HG02798 (cell line): ENCODE results near the gene WIPI1.
"Not testable (repeated sequence)": the region's sequence is repeated elsewhere in the genome, so short reads cannot be mapped to it uniquely, and the experiment has no call there.

Source experiments
- ATAC-seq: cut with Tn5 transposase; IDR thresholded peaks from one replicate; pipeline ENCODE4 v1.9.1; 2021; ENCODE audit warnings: mild to moderate bottlenecking; ENCODE audit not compliant: unreplicated experiment, poor library complexity

Gene WIPI1, protein sequence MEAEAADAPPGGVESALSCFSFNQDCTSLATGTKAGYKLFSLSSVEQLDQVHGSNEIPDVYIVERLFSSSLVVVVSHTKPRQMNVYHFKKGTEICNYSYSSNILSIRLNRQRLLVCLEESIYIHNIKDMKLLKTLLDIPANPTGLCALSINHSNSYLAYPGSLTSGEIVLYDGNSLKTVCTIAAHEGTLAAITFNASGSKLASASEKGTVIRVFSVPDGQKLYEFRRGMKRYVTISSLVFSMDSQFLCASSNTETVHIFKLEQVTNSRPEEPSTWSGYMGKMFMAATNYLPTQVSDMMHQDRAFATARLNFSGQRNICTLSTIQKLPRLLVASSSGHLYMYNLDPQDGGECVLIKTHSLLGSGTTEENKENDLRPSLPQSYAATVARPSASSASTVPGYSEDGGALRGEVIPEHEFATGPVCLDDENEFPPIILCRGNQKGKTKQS

DNA sequence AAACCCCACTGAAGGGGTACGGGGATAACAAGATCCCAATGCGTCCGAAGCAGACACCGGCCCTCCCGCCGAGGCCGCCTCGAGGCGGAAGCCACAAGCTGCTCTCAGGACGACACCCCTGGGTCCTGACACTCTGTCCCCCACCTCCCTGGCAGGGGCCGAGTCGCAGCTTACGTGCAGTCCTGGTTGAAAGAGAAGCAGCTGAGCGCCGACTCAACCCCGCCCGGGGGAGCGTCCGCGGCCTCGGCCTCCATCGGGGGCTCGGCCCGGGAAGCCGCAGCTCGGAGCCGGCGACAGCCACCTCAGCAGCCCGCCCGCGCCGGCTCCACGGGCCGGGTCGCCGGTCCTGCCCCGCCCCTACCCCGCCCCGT lies at the start of gene WIPI1:
TSS of gene WIPI1 (minus strand) at position 329 of the 371 bp plus-strand sequence. CDS start at position 254, 75 bp downstream.
- ATAC-seq: peak; percentile 20

DNA sequence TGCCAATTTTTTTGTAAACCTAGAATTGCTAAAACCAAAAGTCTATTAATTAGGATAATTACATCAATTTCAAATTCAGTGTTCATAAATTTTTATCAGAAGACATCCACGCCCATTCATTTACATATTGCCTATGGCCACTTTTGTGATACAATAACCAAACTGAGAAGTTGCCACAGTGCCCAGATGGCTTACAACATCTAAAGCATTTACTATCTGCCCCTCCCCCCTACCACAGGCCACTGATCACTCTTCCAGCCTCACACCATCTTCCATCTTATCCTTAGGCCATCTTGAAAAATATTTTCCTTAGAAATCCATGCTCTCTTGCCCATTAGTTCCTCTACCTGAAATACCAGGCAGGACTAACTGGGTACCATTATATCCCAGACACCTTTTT lies 48.7 kb upstream of the WIPI1 start:
- ATAC-seq: no peak

DNA sequence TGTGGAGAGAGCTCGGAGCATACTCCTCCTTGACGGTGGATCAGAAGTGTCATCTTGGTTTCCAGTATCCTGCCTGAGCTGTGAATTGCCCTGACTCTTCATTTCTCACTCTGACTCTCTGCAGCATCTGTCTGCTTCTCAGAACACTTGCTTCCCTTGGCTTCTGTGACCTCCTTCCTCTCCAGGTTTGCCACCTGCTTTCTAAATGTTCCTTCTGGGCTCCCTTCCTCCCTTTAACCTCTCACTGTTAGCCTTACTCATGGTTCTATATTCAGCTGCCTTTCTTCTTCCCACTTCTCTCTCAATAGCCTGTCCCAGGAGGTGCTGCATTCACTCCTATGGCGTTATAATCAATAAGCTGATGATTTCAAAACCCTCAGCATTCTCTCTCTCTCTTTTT lies 43.8 kb upstream of the WIPI1 start:
- ATAC-seq: no peak

DNA sequence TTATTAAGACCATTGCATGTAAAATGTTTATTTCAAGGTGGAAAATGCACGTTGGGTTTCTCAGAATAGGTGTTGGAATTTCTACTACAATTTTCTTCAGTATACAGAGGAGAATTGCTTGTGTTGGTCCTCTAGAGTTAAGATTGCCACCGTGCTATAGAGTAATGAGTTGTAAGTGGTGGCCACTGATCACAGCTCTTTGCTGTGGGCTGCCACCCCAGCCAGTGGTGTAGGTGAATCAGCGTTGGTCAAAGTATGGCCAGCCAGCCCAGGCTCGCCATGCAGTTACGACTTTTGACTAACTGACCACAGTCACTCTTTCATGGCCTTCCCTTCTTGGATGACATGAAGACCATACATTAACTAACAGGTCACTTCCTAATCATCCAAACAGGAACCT lies 42.3 kb upstream of the WIPI1 start:
- ATAC-seq: no peak

DNA sequence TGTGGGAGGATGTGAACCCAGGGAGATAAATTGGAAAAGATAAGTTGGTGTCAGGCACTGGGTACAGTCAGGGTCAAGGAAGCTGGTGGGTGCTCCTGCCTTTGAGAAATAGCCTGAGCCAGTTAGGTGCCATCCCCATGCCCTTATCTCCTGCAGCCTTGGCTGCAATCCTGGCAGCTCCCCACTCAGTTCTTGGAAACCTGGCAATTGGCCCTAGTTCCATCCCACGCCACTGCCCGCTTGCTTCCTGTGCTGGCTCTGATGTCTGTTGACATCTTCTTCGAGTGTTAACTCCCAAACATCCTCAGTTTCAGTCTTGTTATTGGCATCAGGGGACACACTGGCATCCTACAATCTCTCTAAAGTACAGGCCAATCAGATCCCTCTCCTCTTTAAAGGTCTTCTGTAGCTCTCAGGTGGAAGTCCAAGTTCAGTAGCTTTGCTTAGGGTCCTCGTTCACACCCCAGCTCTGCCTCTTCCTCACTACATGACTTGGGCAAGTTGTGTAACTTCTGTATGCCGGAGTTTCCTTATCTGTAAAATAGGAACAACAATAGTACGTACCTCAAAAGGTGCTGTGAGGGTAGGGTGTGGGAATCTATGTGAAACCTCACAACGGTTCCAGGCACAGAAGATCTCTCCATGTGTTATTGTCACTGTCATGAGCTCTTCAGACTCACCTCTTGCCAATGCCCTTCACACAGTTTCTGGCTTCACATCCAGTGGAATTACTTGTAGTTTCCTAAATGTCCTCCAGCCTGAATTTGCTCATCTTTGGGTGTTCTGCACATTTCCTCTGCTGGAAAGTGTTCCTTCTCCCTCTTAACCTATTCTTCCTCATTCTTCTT lies 41.4 kb upstream of the WIPI1 start:
- ATAC-seq: peak; percentile 20

DNA sequence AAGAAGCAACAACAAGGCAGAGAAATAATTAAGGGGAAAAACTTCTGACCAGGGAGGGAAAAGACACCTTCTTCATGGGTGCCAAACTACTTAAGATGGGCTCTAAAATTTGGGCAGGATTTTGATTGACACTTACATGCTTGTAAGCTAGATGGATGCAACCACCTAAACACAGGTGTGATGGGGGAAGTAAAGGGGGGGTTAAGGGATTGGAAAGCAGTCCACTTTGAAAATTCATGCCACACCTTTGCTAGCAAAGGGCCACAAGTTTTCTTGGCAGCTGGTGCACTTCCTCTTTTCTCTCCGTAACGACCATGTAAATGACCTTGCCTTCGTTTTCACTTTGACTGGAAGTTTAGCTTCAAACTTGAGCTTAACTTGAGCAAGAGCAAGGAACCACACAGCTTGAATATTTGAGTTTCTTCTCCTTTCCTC lies 40.6 kb upstream of the WIPI1 start:
- ATAC-seq: peak; percentile 96

DNA sequence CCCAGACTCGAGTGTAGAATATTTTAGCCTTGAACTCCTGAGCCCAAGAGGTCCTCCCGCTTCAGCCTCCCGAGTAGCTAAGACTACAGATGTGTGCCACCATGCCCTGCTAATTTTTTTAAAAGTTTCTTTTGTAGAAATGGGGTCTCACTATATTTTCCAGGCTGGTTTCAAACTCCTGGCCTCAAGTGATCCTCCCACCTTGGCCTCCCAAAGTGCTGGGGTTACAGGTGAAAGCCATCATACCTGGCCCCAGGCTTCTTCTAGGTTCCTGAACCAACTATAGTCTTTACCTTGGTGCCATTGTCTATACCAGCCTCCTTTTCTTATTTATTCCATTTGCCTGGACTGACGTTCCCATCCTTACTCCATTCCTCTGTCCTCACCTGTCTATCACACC lies 37.8 kb upstream of the WIPI1 start:
- ATAC-seq: no peak

DNA sequence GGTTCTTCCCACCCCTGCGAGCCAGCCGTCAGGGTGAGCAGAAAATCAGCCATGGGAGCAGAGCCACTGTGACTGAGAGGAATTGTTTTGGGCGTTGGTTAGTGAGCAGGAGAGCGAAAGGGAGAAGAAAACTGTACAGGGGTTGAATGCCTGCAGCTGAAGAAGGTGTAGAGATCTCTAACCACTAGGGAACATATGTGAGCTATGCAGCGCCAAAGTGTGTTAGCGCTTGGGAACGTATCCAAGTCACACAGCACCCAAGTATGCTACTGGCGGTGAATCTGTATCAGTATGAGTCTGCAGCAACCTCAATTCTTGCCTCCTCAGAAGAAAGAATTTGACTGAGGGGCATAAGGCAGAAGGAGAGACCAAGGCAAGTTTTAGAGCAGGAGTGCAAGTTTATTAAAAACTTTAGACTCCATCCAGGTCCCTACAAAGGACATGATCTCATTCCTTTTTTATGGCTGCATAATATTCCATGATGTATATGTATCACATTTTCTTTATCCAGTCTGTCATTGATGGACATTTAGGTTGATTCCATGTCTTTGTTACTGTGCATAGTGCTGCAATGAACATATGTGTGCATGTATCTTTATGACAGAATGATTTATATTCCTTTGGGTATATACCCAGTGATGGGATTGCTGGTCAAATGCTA lies 35.2 kb upstream of the WIPI1 start:
- not testable (repeated sequence) for ATAC-seq

DNA sequence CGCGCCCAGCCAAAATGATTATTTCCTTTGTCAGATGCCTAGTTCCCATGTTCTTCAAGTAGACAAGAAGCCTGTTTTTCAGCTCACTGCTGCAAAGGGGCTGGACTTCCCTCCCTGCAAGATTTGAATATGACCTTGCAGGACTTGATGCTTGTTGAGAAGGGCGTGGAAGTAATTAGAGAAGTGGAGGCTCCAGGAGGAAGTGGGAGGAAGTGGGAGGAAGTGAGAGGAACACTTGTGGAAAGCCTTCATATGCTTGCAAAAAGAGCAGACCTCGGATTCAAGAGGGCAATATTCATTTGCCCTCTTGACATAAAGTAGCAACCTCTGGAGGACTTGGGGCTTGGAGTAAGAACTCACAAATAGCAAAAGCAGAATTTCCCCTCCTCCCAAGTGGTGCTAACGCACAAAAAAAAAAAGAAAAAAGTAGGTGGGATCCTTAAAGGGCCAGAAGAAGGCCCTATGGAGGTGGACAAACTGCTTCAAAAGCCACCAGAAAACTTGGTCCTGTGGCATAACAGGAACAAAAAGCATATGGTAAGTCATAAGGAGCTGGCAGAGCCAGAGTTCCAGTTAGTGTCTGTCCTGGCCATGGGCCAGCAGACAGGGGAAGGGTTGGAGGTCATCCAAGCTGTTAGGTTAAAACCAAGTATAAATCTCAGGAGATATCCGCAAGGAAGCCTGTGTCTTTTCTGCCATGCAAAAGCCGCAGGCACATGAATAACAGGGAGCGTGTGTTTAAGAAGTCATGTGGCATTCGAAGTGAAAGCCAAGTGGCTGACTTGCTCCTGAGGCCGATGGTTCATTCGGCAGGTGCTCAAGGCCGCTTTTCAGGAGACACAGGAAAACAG lies 34.3 kb upstream of the WIPI1 start:
- ATAC-seq: peak; percentile 40

DNA sequence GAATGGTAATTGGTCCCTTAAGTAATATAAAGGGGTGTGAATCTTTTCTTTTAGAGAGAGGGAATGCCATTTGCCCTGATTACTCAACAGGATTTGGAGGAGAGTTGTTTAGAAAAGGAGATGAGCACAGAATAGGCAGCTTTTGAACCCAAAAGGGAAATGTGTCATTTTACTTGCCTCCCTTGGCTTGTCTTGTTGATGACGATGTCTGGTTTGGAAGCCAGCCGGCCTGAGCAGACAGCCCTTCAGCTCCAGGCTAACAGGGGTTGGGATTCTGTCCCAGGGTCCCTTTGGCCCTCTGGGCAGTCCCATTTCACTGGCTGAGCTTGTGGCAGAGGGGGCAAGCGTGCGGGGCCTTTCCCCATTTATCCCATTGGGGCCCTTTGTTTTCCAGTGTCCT lies 32.6 kb upstream of the WIPI1 start:
- ATAC-seq: no peak

DNA sequence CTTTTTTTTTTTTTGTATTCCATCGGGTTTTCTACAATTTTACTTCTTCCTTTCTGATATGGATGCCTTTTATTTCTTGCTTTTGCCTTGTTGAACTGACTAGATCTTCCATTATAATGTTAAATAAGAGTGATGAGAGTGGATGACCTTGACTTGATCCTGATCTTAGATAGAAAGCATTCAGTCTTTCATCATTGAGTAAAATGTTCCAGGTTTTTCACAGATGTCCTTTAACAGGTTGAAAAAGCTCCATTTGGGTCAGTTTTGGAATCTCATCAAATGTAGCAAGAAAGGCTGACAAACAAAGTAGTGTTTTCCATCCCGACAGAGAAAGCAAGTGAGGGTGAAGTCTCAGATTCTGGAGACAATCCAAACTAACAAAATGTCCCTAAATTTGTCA lies 27.2 kb upstream of the WIPI1 start:
- no peak for ATAC-seq

DNA sequence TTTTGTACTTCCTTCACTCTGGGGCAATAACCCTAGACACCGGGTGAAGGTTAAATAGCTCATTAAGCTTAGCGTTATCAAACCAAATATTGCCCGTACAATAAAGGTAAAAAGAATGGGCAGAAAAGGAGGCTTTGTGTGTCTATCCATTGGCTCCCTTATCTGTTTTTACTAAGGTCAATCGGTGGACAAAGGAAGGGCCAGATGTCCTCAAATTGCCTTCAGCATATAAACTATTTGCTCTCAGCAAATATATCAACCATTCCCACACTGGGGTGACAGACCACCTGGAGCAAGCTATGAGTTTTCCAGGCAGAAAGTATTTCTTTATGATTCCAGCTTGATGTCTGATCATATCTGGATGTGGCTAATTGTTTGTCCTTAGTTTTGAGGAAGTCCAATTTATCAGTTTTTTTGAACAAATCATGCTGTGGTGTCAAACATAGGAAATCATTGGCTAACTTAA lies 25.3 kb upstream of the WIPI1 start:
- ATAC-seq: no peak

DNA sequence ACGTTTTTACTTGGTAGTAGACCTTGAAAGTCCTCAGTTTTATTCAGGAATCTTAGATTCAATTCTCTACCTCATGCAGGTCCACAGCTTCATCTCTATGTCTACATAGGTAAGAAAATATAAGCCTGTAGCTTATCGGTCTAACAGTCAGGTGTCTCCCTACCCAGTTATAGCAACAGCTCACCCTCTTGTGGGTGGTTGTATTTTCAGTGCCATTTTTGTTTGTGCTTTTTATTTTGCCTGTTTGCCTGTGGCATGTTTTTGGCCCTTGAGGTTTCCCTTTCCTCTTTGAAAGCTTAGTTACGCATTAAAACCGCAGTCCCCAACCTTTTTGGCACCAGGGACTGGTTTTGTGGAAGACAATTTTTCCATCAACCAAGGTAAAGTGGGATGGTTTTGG lies 23.6 kb upstream of the WIPI1 start:
- no peak for ATAC-seq

DNA sequence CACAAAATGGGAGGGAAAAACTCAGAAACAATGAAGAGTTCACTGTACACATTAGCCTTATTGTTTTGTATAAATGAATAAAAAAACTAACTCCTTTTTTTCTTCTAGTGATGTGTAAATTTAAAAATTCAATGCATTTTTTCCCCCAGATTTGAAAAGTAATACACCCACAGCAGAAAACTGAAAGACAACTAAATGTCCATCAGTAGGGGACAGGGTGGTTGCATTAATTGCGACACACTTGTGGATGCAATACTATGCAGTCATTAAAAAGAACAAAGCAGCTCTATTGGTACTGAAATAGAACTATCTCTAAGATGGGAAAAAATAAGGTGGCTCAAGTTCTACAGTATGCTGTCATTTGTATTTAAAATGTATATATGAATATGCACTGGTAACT lies 13.7 kb upstream of the WIPI1 start:
- no peak for ATAC-seq

DNA sequence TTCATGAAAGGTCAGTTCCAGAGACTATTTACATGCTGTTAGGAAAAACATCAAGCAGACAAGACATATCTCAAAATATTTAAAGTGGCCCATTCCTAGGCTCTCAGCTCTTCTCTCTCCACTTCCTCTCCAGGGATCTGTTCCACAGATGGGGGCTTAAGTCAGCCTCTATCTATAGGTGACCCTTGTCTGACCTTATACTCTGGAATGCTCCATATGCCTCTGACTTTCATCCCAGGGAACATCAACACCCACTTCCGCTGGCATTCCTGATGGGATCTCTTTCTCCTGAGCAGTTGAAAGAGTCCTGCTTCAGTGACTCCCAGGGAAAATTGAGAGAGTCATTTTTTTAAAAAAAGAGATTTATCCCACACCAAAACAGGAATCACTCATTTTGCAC lies 11.5 kb upstream of the WIPI1 start:
- ATAC-seq: no peak

DNA sequence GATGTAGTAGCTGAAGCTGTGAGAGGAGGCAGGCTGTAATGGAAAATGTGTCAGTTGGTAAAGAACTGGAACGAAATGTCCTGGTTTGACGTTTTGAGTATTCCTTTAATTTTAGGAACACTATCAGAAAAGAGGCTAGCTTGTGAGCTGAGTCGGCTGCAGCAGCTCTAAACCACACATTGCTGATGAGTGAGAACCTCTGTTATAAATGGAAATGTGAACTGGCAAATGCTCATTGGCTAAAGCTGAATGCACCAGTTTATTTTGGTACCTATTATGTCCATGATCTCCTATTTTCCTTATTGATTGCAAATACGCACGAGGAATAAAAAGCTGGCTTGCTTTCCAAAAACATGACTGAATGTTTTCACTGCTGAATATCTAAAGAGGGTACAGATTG lies 11.0 kb upstream of the WIPI1 start:
- ATAC-seq: no peak

DNA sequence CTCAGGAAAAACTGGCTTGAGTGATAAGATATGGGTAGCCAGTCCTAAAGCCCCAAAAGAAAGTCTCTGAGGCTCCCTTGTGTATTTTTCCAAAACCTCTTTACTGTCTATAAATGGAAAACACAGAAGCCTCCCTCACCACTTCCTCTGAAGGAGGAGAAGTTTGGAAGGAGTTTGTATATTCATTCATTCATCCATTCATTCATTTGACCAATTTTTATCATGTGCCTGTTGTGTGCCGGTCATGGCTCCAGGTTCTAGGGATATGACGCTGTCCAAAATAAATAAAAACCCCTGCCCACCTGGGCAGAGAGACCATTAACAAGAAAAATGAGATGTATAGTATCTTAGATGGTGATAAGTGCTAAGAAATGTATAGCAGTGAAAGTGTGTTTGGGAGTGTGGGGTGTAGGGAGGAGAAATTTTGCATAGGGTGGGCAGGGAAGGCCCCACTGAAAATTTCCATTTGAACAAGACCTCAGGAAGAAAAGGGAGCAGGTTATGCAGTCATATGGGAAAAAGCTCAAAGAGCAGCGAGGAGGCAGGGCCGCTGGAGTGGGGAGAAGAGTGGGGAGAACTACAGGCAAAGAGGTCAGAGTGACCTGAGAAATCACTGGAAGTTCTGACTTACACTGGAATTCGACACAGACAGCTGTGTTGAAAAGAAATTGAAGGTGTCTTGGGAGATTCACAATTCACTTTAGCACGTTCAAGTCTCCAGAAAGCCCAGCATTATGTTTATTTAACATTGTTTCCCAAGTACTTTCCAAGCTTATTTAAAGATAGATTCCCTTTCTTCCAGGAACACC lies 6.1 kb upstream of the WIPI1 start:
- no peak for ATAC-seq

DNA sequence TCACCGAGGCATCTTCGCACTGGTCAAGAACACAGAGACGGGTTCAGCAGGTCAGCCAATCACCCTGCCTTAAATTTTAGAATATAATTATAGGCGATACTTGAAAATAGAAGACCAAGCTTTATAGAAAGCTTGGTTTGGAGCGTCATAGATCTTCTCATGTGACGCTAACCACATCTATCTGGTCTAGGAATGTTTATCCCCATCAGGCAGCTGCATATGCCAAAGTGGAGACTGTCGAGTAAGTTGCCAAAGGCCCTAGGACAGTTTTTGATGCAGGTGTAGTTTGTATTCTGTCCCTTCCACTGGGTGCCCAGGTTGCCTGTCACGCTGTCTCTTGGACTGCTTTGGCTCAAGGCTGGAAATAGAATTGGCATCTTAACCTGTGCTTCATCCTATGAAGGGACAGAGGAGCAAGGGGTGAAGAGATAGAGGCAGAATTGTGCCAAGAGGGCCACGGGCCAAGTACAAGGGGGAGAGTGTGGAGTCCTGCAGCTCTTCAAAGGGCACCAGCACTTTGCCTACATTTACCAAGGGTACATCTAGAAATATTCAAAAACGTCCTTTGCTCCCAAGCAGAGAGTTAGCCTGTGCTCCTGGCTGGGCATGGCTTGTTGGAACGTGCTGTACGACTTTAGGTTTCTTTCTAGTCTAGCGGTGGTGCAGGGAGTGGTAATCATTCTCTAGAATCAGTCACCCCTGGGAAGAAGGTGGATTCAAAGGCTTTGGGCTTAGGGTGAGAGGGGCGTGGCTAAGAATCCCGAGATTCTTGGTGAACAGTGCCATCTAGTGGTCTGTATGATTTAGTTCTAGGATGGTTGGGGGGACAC lies 5.3 kb upstream of the WIPI1 start:
- peak; percentile 46 for ATAC-seq
